Loucy (cell line): Measurements from ENCODE around the gene SLC1A5.

ENCODE experiments used
- H2AFZ ChIP-seq: fragments of 200-600 bp; sonication (generic); 2 replicates; pipeline ENCODE4 v1.6.0; 2016; ENCODE audit warnings: antibody characterized with exemption, mild to moderate bottlenecking, low read length, moderate library complexity
- H3F3A ChIP-seq: fragments of 200-600 bp; 2 replicates; pipeline ENCODE4 v1.6.0; 2016; ENCODE audit warnings: antibody characterized with exemption, low read depth, mild to moderate bottlenecking
- H3K27me3 ChIP-seq: fragments of 200-600 bp; sonication (generic); 2 replicates; pipeline ENCODE4 v1.6.1; 2014; ENCODE audit warnings: low read length, mild to moderate bottlenecking; ENCODE audit not compliant: insufficient read depth, poor library complexity, severe bottlenecking
- H3K36me3 ChIP-seq: fragments of 200-600 bp; sonication (generic); 2 replicates; pipeline ENCODE4 v1.6.1; 2016; ENCODE audit warnings: low read length; ENCODE audit not compliant: insufficient read depth
- H3K4me1 ChIP-seq: fragments of 200-600 bp; sonication (generic); 2 replicates; pipeline ENCODE4 v1.5.1; 2014; ENCODE audit warnings: low read length, mild to moderate bottlenecking; ENCODE audit not compliant: insufficient read depth, poor library complexity, severe bottlenecking
- H3K4me2 ChIP-seq: fragments of 200-600 bp; sonication (generic); 2 replicates; pipeline ENCODE4 v1.6.0; 2014; ENCODE audit warnings: antibody characterized with exemption, low read length, low read depth, mild to moderate bottlenecking; ENCODE audit not compliant: poor library complexity, severe bottlenecking
- H3K4me3 ChIP-seq: fragments of 200-600 bp; sonication (generic); 2 replicates; pipeline ENCODE4 v1.5.1; 2014; ENCODE audit warnings: low read length, mild to moderate bottlenecking, mixed read lengths; ENCODE audit not compliant: poor library complexity, severe bottlenecking
- H3K79me2 ChIP-seq: fragments of 200-600 bp; sonication (generic); 2 replicates; pipeline ENCODE4 v1.6.1; 2014; ENCODE audit warnings: low read length; ENCODE audit not compliant: insufficient read depth
- H3K9ac ChIP-seq: fragments of 200-600 bp; sonication (generic); 2 replicates; pipeline ENCODE4 v1.6.0; 2014; ENCODE audit warnings: mild to moderate bottlenecking, low read depth, low read length, moderate library complexity; ENCODE audit not compliant: poor library complexity, severe bottlenecking
- H3K9me2 ChIP-seq: fragments of 200-600 bp; sonication (generic); replicated peaks from 2 replicates; pipeline ENCODE4 v1.6.1; 2016; ENCODE audit warnings: low read depth, low read length, mixed read lengths
- H3K9me3 ChIP-seq: fragments of 200-600 bp; sonication (generic); 2 replicates; pipeline ENCODE4 v1.6.1; 2014; ENCODE audit warnings: mild to moderate bottlenecking, antibody characterized with exemption, low read length, low read depth; ENCODE audit not compliant: insufficient read depth
- H4K20me1 ChIP-seq: fragments of 200-600 bp; sonication (generic); 2 replicates; pipeline ENCODE4 v1.6.0; 2014; ENCODE audit warnings: antibody characterized with exemption, low read length, mild to moderate bottlenecking; ENCODE audit not compliant: insufficient read depth, poor library complexity, severe bottlenecking
- CTCF ChIP-seq: fragments of 200-600 bp; sonication (generic); conservative IDR thresholded peaks from 2 replicates; pipeline ENCODE4 v1.5.1; 2014; ENCODE audit warnings: mild to moderate bottlenecking, antibody characterized with exemption, low read length
- EZH2phosphoT487 ChIP-seq: fragments of 200-600 bp; IDR thresholded peaks from 2 replicates; pipeline ENCODE4 v1.6.1; 2018; ENCODE audit warnings: antibody characterized with exemption, mild to moderate bottlenecking, moderate library complexity, borderline replicate concordance

The SLC1A5 gene

GRCh38 chr19:46732966-46733689 is 55.3 kb downstream of the SLC1A5 start:
- H3K9me2 ChIP-seq, result no peaks in the 10 kb centered on the region
- H3F3A ChIP-seq, result no peaks in the 10 kb centered on the region
- H4K20me1 ChIP-seq, result peaks cover 24% of the 10 kb centered on the region
- H3K27me3 ChIP-seq, result no peaks in the 10 kb centered on the region
- no peak overlapping the region for H2AFZ ChIP-seq
- no peak overlapping the region for H3K4me3 ChIP-seq
- TF ChIP-seq EZH2phosphoT487, result no peak
- no peak for TF ChIP-seq CTCF
- H3K4me2 ChIP-seq, result no peak overlapping the region
- no peaks in the 10 kb centered on the region for H3K9me3 ChIP-seq
- peaks cover 31% of the 10 kb centered on the region for H3K79me2 ChIP-seq
- H3K4me1 ChIP-seq, result no peaks in the 10 kb centered on the region
- H3K9ac ChIP-seq, result no peak overlapping the region
- peaks cover 85% of the 10 kb centered on the region; the same call in 1 of the 2 replicates for H3K36me3 ChIP-seq

DNA sequence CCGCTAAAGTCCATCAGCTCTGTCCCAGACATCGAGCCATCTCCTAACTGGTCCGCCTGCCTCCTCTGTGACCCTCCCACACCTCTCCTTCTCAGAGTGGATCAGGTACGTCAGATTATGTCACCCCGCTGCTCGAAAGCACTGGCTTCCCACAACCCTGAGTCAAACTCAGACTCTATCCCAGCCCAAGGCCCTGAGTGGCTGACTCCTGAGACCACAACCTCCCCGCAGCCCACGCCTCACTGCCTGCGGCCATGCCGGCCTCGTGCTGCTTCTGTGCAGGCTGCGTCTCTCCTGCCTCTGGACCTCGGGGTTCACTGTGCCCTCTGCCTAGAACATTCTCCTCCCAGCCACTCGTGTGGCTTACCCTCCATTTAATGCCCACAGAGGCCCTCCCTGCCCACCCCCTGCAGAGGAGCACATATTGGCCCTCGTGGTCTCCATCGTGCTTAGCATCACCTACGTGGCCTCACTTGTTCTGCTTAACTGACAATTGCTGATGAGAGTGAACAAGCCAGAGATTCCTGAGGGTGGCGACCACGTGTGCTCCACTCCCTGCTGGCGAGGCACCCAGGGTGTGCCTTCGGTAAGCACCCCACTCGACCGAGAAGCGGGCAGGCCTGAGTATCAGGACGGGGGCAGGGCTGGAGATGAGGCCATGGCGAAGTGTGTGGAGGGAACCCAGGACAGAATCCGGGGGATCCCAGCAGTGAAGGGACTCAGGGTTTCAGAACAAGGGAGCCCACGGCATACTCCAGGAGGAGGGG is 56.0 kb downstream of the SLC1A5 start:
- H3K36me3 ChIP-seq, result peaks cover 85% of the 10 kb centered on the region; the same call in 1 of the 2 replicates

DNA sequence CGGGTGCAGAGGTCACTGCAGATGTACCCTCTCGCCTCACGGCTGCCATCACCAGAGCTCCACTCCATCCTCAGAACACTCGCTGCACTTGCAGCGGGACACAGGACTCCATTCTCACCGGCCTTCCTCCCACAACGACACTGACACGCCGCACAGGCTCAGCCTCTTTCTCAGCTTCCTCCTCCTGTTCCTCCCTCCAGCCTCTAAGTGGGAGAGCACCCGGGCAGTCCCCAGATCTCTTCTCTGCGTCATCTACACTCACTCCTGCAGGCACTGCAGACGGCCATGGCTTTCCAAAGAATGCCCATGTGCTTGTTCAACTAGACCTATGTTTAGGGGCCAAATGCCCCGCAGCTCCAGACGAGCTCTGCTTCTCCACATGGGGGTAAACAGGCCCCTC is 56.8 kb downstream of the SLC1A5 start:
- no peak for TF ChIP-seq CTCF
- no peak for TF ChIP-seq EZH2phosphoT487
- Histone ChIP-seq H3K4me3 (no peak overlapping the region), H3K9ac (no peak overlapping the region), H4K20me1 (peaks cover 16% of the 10 kb centered on the region), H3F3A (no peaks in the 10 kb centered on the region), H3K27me3 (no peaks in the 10 kb centered on the region), H3K36me3 (peaks cover 85% of the 10 kb centered on the region; the same call in 1 of the 2 replicates), H3K9me3 (no peaks in the 10 kb centered on the region), H3K4me2 (no peak overlapping the region), H2AFZ (no peak overlapping the region), H3K79me2 (peaks cover 23% of the 10 kb centered on the region; the same call in 1 of the 2 replicates), H3K9me2 (no peaks in the 10 kb centered on the region), H3K4me1 (no peaks in the 10 kb centered on the region)

More for the DNA sequence above, 56.0 kb downstream of the SLC1A5 start:
- Histone ChIP-seq H3K79me2 (peaks cover 29% of the 10 kb centered on the region), H3K4me2 (no peak overlapping the region), H3K4me1 (no peaks in the 10 kb centered on the region), H3K4me3 (no peak overlapping the region), H3K9ac (no peak overlapping the region), H3K27me3 (no peaks in the 10 kb centered on the region), H3F3A (no peaks in the 10 kb centered on the region), H2AFZ (no peak overlapping the region), H3K9me2 (no peaks in the 10 kb centered on the region), H4K20me1 (peaks cover 21% of the 10 kb centered on the region), H3K9me3 (no peaks in the 10 kb centered on the region)
- TF ChIP-seq EZH2phosphoT487, result no peak
- TF ChIP-seq CTCF, result no peak
